ENCODE data around the gene TBC1D13.

DNA sequence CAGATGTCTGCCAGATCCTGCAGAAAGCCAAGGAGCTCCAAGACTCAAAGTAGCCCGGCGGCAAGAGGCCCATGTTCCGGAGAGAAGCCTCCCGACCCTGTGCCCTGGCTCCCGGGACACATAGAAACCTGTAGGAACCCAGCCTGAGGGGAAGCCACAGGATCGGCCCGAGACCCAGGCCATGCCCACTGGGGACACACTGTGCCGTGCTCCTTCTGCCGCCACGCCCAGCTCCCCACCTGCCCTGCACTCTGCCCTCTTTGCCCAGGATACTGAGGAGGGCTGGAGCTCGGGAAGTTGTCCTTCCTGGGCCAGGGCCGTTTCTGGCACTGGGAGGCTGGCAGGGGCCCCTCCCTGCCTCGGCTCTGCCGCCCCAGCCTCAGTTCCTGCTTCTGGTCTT is 20.8 kb downstream of the TBC1D13 start:
- TF ChIP-seq, protein P1, sequence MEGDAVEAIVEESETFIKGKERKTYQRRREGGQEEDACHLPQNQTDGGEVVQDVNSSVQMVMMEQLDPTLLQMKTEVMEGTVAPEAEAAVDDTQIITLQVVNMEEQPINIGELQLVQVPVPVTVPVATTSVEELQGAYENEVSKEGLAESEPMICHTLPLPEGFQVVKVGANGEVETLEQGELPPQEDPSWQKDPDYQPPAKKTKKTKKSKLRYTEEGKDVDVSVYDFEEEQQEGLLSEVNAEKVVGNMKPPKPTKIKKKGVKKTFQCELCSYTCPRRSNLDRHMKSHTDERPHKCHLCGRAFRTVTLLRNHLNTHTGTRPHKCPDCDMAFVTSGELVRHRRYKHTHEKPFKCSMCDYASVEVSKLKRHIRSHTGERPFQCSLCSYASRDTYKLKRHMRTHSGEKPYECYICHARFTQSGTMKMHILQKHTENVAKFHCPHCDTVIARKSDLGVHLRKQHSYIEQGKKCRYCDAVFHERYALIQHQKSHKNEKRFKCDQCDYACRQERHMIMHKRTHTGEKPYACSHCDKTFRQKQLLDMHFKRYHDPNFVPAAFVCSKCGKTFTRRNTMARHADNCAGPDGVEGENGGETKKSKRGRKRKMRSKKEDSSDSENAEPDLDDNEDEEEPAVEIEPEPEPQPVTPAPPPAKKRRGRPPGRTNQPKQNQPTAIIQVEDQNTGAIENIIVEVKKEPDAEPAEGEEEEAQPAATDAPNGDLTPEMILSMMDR (IDR thresholded peaks at IDR 0.05; ENCODE audit: insufficient read depth, low read depth, low read length): no peak
- no peak for TF ChIP-seq EZH2 (IDR thresholded peaks at IDR 0.05; ENCODE audit: insufficient read depth, low read length)
